ENCODE results near the gene POU3F3. TPM values are rescaled to one million over a fixed set of nuclear protein-coding genes. Genes with fewer than 3 reads are reported as not detected.

POU3F3 gene
- total RNA-seq, 1 experiment from 2014 or later, result not detected

DNA sequence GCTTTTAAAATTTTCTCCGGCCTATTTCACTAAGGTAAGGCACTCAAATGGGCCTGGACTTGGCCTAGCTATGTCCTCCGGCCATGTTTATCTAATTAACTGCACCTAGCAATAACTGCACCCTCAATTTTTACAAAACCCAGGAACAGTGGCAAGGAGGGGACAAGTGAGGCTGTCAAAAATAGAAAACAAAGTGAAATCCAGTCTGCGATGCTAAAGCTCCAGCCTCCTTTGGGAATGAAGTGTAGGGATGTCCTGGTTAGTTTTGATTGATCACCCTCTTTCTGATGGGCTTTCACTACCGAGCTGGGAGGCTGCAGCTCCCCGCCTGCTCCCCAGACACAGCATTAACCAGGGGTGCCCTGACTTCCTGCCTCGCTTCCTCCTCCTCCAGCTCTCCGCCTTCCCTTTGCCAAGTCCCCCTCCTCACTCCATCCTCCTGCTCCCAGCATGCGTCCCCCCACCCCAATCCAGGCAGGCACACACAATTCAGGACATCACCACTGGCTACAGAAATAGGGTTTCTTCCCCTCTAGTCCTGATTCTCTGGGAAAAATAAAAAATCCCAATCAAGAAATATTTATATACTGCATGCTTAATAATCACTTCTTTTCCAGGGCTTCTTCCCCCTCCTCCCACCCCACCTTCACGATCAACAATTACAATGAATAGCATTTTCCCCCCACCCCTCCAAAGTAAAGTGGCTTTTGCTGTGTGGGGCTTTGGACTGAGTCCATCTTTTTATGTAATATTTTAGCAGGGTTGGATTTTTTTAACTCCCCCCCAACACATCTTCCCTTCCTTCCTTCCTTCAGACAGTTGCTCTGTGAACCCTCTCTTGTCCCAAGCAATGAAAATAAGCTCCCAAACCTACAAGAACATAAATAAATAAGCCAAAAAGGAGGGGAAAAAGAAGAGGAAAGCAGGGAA is 3.3 kb upstream of the POU3F3 start (continued):
- TF ChIP-seq EZH2phosphoT487 (IDR thresholded peaks at IDR 0.05; ENCODE audit: borderline replicate concordance), result no peak
- TF ChIP-seq CEBPB (IDR thresholded peaks at IDR 0.05; ENCODE audit: low read depth), result no peak
- TF ChIP-seq POLR2A (IDR thresholded peaks at IDR 0.05; ENCODE audit: borderline replicate concordance, extremely low read depth, insufficient read depth, insufficient read length), result no peak

GRCh38 chr2:104851291-104852089 is 2.4 kb upstream of the POU3F3 start:
- CTCF ChIA-PET, result no interaction called here
- TF ChIP-seq JUND (IDR thresholded peaks at IDR 0.05), result no peak
- TF ChIP-seq YY1 (IDR thresholded peaks at IDR 0.05; ENCODE audit: extremely low read depth, insufficient replicate concordance, low read depth, low read length), result no peak
- no peak for TF ChIP-seq SP1 (IDR thresholded peaks at IDR 0.05; ENCODE audit: low read depth)
- TF ChIP-seq CBX3 (IDR thresholded peaks at IDR 0.05; ENCODE audit: low read depth), result no peak
- Histone ChIP-seq H3K27ac (ENCODE audit: low read depth, low read length) (no peak overlapping the region), H2AFZ (ENCODE audit: low read depth, low read length, poor library complexity, severe bottlenecking) (no peak overlapping the region), H3K4me1 (ENCODE audit: control insufficient read depth in 1 of 2, insufficient read depth in 2 of 2, low read length in 2 of 2) (no peaks in the 10 kb centered on the region), H3K27me3 (ENCODE audit: insufficient read depth, low read length) (peaks cover 6% of the 10 kb centered on the region; the same call in 1 of the 2 replicates), H3K9me3 (ENCODE audit: control insufficient read depth in 1 of 2, insufficient read depth in 1 of 2, low read depth in 1 of 2, low read length in 2 of 2) (no peaks in the 10 kb centered on the region), H3K79me2 (ENCODE audit: insufficient read depth, low read length) (no peaks in the 10 kb centered on the region), H4K20me1 (ENCODE audit: insufficient read depth) (no peaks in the 10 kb centered on the region), H3K9ac (ENCODE audit: low read length) (no peak overlapping the region), H3K4me2 (ENCODE audit: low read length) (no peak overlapping the region), H3K36me3 (ENCODE audit: control insufficient read depth in 1 of 2, insufficient read depth in 2 of 2, low read length in 2 of 2) (no peaks in the 10 kb centered on the region), H3K9me2 (ENCODE audit: insufficient read depth) (no peaks in the 10 kb centered on the region), H3K4me3 (replicated peaks in 1 of 2; ENCODE audit: low read depth in 1 of 2, low read length in 2 of 2) (no peak overlapping the region)
- POLR2A ChIA-PET, result no interaction called here
- RAD21 ChIA-PET (ENCODE audit: low non-redundant PET in 1 of 2, low total read pairs in 2 of 2, uncharacterized antibody in 2 of 2, unreplicated experiment in 2 of 2), result no interaction called here
- no TSS peak for BruUV-seq (replicated peaks)
- ATAC-seq, result no peak
- intact Hi-C loops (cut with micrococcal nuclease), result no loop called here
- DNase-seq (ENCODE audit: low read depth, low spot score), result no peak

All from HCT116 (cell line).